ENCODE data around the gene MC2R.

MC2R gene

GRCh38 chr18:13915391-13915790 lies at the start of gene MC2R:
Gene MC2R, minus strand, starts transcription at chr18:13915536. Its CDS starts 30,018 bp downstream, at chr18:13885518.
- no peak within 1 kb of the TSS for H3K27ac Mint-ChIP-seq
- no peaks in the 10 kb centered on the region for H3K36me3 Mint-ChIP-seq
- no peaks in the 10 kb centered on the region for H3K9me3 Mint-ChIP-seq
- H3K27me3 Mint-ChIP-seq, result no peaks in the 10 kb centered on the region
- no peak within 1 kb of the TSS for H3K4me3 Mint-ChIP-seq
- H3K4me1 Mint-ChIP-seq, result no peaks in the 10 kb centered on the region

GRCh38 chr18:13945811-13946210 lies 30.5 kb upstream of the MC2R start:
- Mint-ChIP-seq H3K36me3 (no peaks in the 10 kb centered on the region), H3K9me3 (peaks cover 19% of the 10 kb centered on the region), H3K27ac (no peak overlapping the region), H3K4me1 (no peaks in the 10 kb centered on the region), H3K4me3 (no peak overlapping the region), H3K27me3 (peaks cover 4% of the 10 kb centered on the region)

GRCh38 chr18:13943338-13943737 lies 28.0 kb upstream of the MC2R start:
- Mint-ChIP-seq H3K9me3 (peaks cover 19% of the 10 kb centered on the region), H3K27me3 (peaks cover 5% of the 10 kb centered on the region), H3K4me1 (no peaks in the 10 kb centered on the region), H3K27ac (no peak overlapping the region), H3K4me3 (no peak overlapping the region), H3K36me3 (no peaks in the 10 kb centered on the region)

- no peak overlapping the region for H3K27ac Mint-ChIP-seq
Observed at GRCh38 chr18:13940326-13940725, 25.0 kb upstream of the MC2R start.

GRCh38 chr18:13934676-13935075 lies 19.3 kb upstream of the MC2R start:
- Mint-ChIP-seq H3K27me3 (peaks cover 1% of the 10 kb centered on the region), H3K4me1 (no peaks in the 10 kb centered on the region), H3K4me3 (no peak overlapping the region), H3K36me3 (no peaks in the 10 kb centered on the region), H3K9me3 (no peaks in the 10 kb centered on the region), H3K27ac (no peak overlapping the region)

More at GRCh38 chr18:13940326-13940725, 25.0 kb upstream of the MC2R start:
- Mint-ChIP-seq H3K27me3 (peaks cover 4% of the 10 kb centered on the region), H3K4me3 (no peak overlapping the region), H3K9me3 (peaks cover 5% of the 10 kb centered on the region), H3K36me3 (no peaks in the 10 kb centered on the region), H3K4me1 (no peaks in the 10 kb centered on the region)

DNA sequence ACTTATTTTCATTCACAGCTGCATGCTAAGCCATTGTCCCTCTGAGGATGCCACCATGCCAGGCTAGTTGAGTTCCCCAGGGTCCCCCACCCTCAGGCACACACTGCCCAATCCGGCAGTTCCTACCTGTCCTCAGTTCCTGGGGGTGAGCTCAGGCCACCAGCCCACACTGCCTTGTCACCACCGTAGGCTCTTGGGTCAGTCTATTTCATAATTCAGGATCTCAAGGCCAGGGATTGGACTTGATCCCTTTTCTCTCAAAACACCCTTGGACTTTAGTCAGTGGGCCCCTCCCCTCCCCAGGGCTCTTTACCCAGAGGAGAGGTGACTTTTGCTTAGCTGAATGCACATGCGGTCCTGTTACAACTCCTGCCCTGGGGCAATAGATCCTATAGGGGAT lies 18.7 kb upstream of the MC2R start:
- H3K4me1 Mint-ChIP-seq, result no peaks in the 10 kb centered on the region
- no peaks in the 10 kb centered on the region for H3K36me3 Mint-ChIP-seq
- H3K4me3 Mint-ChIP-seq, result no peak overlapping the region
- peaks cover 1% of the 10 kb centered on the region for H3K27me3 Mint-ChIP-seq
- no peak overlapping the region for H3K27ac Mint-ChIP-seq
- H3K9me3 Mint-ChIP-seq, result no peaks in the 10 kb centered on the region

- Mint-ChIP-seq H3K36me3 (peaks cover 2% of the 10 kb centered on the region), H3K27ac (no peak overlapping the region), H3K4me3 (no peak overlapping the region), H3K4me1 (no peaks in the 10 kb centered on the region), H3K9me3 (peaks cover 10% of the 10 kb centered on the region), H3K27me3 (peaks cover 1% of the 10 kb centered on the region)
Observed at GRCh38 chr18:13932285-13933025, 17.1 kb upstream of the MC2R start.

GRCh38 chr18:13930964-13931363 lies 15.6 kb upstream of the MC2R start:
- Mint-ChIP-seq H3K9me3 (peaks cover 20% of the 10 kb centered on the region), H3K27ac (no peak overlapping the region), H3K4me3 (no peak overlapping the region), H3K4me1 (no peaks in the 10 kb centered on the region), H3K36me3 (peaks cover 2% of the 10 kb centered on the region), H3K27me3 (peaks cover 1% of the 10 kb centered on the region)

- Mint-ChIP-seq H3K4me1 (no peaks in the 10 kb centered on the region), H3K27ac (no peak overlapping the region), H3K27me3 (peaks cover 1% of the 10 kb centered on the region), H3K9me3 (peaks cover 13% of the 10 kb centered on the region), H3K36me3 (peaks cover 1% of the 10 kb centered on the region), H3K4me3 (no peak overlapping the region)
Observed at GRCh38 chr18:13923221-13923620, 7.9 kb upstream of the MC2R start.

GRCh38 chr18:13918898-13919297 lies 3.6 kb upstream of the MC2R start:
- Mint-ChIP-seq H3K36me3 (no peaks in the 10 kb centered on the region), H3K9me3 (no peaks in the 10 kb centered on the region), H3K4me3 (no peak overlapping the region), H3K4me1 (no peaks in the 10 kb centered on the region), H3K27me3 (no peaks in the 10 kb centered on the region), H3K27ac (no peak overlapping the region)

- H3K9me3 Mint-ChIP-seq, result no peaks in the 10 kb centered on the region
- H3K4me3 Mint-ChIP-seq, result no peak overlapping the region
- H3K36me3 Mint-ChIP-seq, result no peaks in the 10 kb centered on the region
- H3K27ac Mint-ChIP-seq, result no peak overlapping the region
- no peaks in the 10 kb centered on the region for H3K4me1 Mint-ChIP-seq
- no peaks in the 10 kb centered on the region for H3K27me3 Mint-ChIP-seq
Observed at GRCh38 chr18:13917401-13917800, 2.1 kb upstream of the MC2R start.

- no peaks in the 10 kb centered on the region for H3K4me1 Mint-ChIP-seq
- no peak overlapping the region for H3K27ac Mint-ChIP-seq
- no peaks in the 10 kb centered on the region for H3K9me3 Mint-ChIP-seq
- H3K27me3 Mint-ChIP-seq, result no peaks in the 10 kb centered on the region
- H3K4me3 Mint-ChIP-seq, result no peak overlapping the region
- H3K36me3 Mint-ChIP-seq, result no peaks in the 10 kb centered on the region
Observed at GRCh38 chr18:13916559-13916958, 1.2 kb upstream of the MC2R start.

GRCh38 chr18:13915995-13916431 lies 677 bp upstream of the MC2R start:
- no peaks in the 10 kb centered on the region for H3K36me3 Mint-ChIP-seq
- H3K9me3 Mint-ChIP-seq, result no peaks in the 10 kb centered on the region
- no peaks in the 10 kb centered on the region for H3K4me1 Mint-ChIP-seq

DNA sequence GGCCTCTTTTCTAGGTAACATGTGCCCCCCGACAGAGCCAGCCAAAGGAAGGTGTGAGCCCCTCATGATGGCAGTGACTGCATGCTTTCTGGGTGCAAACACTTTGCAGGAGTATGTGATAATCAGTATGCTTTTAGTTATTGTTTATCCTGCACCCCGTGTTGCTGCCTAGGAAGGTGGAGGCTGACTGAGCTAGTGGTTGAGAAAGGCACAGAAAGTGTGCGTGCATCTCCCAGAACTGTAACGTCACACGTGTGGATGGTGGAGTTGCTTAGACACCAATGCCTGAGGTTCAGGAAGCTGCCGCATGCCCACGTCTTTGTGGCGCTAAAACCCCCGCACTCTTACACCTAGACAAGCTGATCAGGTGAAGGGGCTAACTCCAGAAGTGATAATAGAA lies 580 bp downstream of the MC2R start:
- Mint-ChIP-seq H3K9me3 (no peaks in the 10 kb centered on the region), H3K27ac (no peak overlapping the region), H3K4me1 (no peaks in the 10 kb centered on the region), H3K4me3 (no peak overlapping the region), H3K27me3 (no peaks in the 10 kb centered on the region), H3K36me3 (no peaks in the 10 kb centered on the region)

More at GRCh38 chr18:13915995-13916431, 677 bp upstream of the MC2R start:
- H3K4me3 Mint-ChIP-seq, result no peak overlapping the region
- H3K27ac Mint-ChIP-seq, result no peak overlapping the region
- no peaks in the 10 kb centered on the region for H3K27me3 Mint-ChIP-seq

GRCh38 chr18:13914170-13914569 lies 1.2 kb downstream of the MC2R start:
- no peak overlapping the region for H3K27ac Mint-ChIP-seq
- no peaks in the 10 kb centered on the region for H3K36me3 Mint-ChIP-seq
- no peaks in the 10 kb centered on the region for H3K9me3 Mint-ChIP-seq
- no peaks in the 10 kb centered on the region for H3K27me3 Mint-ChIP-seq
- H3K4me1 Mint-ChIP-seq, result no peaks in the 10 kb centered on the region
- no peak overlapping the region for H3K4me3 Mint-ChIP-seq

DNA sequence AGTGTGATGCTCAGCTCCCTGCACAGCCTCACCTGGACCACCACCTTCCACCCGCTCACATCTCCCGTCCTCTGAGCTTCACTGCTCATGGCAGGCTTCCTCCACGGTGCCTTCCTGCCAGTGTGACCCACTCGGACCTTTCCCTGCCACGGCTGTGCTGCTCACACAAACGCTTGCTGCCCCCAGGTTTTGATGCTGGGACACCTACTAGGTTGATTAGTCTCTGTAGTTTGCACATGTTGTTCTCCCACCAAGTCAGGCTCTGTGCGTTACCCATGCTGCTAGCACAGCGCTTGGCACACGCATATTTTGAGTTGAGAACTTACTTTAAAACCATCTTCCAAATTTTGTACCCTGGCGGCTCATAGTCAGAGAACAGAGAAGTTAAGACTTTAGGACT lies 2.1 kb downstream of the MC2R start:
- Mint-ChIP-seq H3K36me3 (no peaks in the 10 kb centered on the region), H3K9me3 (no peaks in the 10 kb centered on the region), H3K4me1 (no peaks in the 10 kb centered on the region), H3K27ac (no peak overlapping the region), H3K4me3 (no peak overlapping the region), H3K27me3 (no peaks in the 10 kb centered on the region)

DNA sequence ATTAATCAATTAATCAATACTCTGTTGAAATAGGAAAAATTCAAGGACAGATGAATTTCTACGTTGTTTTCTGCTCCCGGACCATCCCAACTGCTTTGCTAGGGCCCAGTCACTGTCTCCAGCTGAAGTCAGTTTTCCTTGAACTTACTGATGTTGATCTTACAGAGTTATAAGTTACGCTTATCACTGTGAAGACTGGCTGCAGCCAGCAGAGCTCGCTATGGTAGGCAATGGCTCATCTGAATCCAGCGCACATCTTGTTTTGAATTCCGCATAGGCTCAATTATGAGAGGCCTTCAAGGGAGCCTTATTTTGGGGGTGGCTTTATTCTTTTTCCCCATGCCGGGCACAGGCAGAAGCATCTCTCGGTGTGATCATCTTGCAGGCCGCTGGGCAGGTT lies 2.7 kb downstream of the MC2R start:
- Mint-ChIP-seq H3K36me3 (no peaks in the 10 kb centered on the region), H3K4me1 (no peaks in the 10 kb centered on the region), H3K4me3 (no peak overlapping the region), H3K27me3 (no peaks in the 10 kb centered on the region), H3K9me3 (no peaks in the 10 kb centered on the region), H3K27ac (no peak overlapping the region)

Measured in activated naive CD4-positive, alpha-beta T cell treated with anti-CD3 and anti-CD28 coated beads, Interleukin-2, amount 50 U/mL, for 24 hours (primary cell).